Measurements from ENCODE around the gene ADGRV1. TPM values are rescaled to one million over a fixed set of nuclear protein-coding genes. Genes with fewer than 3 reads are reported as not detected.
"Not testable (repeated sequence)": the region's sequence is repeated elsewhere in the genome, so short reads cannot be mapped to it uniquely, and the experiment has no call there.

The ADGRV1 gene
- polyA plus RNA-seq, 3 donors, result 10.2 to 14.8 (median 10.6) TPM

- DNase-seq (ENCODE audit: low read depth in 3 of 3, low spot score in 2 of 3), result no peak
Measured at GRCh38 chr5:91016954-91017700, 458.5 kb downstream of the ADGRV1 start.

- DNase-seq (ENCODE audit: low read depth in 3 of 3, low spot score in 2 of 3), result no peak
Measured at GRCh38 chr5:91018200-91018599, 459.6 kb downstream of the ADGRV1 start.

GRCh38 chr5:91018712-91019371 lies 460.2 kb downstream of the ADGRV1 start:
- DNase-seq (ENCODE audit: low read depth in 3 of 3, low spot score in 2 of 3), result no peak

- DNase-seq (ENCODE audit: low read depth in 3 of 3, low spot score in 2 of 3), result no peak
Measured at GRCh38 chr5:91020065-91020800, 461.6 kb downstream of the ADGRV1 start.

GRCh38 chr5:91022518-91022917 lies 463.9 kb downstream of the ADGRV1 start:
- no peak for DNase-seq (ENCODE audit: low read depth in 3 of 3, low spot score in 2 of 3)

- no peak for DNase-seq (ENCODE audit: low read depth in 3 of 3, low spot score in 2 of 3)
Measured at GRCh38 chr5:91024206-91024605, 465.6 kb downstream of the ADGRV1 start.

GRCh38 chr5:91024727-91025126 lies 466.1 kb downstream of the ADGRV1 start:
- DNase-seq (ENCODE audit: low read depth in 3 of 3, low spot score in 2 of 3), result no peak

- DNase-seq (ENCODE audit: low read depth in 3 of 3, low spot score in 2 of 3), result no peak
Measured at GRCh38 chr5:91025449-91025848, 466.9 kb downstream of the ADGRV1 start.

GRCh38 chr5:91025956-91026355 lies 467.4 kb downstream of the ADGRV1 start:
- DNase-seq (ENCODE audit: low read depth in 3 of 3, low spot score in 2 of 3), result no peak

GRCh38 chr5:91026466-91026865 lies 467.9 kb downstream of the ADGRV1 start:
- no peak for DNase-seq (ENCODE audit: low read depth in 3 of 3, low spot score in 2 of 3)

- no peak for DNase-seq (ENCODE audit: low read depth in 3 of 3, low spot score in 2 of 3)
Measured at GRCh38 chr5:91027405-91028139, 469.0 kb downstream of the ADGRV1 start.

- DNase-seq (ENCODE audit: low read depth in 3 of 3, low spot score in 2 of 3), result no peak
Measured at GRCh38 chr5:91028499-91028956, 469.9 kb downstream of the ADGRV1 start.

- DNase-seq (ENCODE audit: low read depth in 3 of 3, low spot score in 2 of 3), result no peak
Measured at GRCh38 chr5:91030521-91031401, 472.2 kb downstream of the ADGRV1 start.

- no peak for DNase-seq (ENCODE audit: low read depth in 3 of 3, low spot score in 2 of 3)
Measured at GRCh38 chr5:91031402-91031752, 472.8 kb downstream of the ADGRV1 start.

- no peak for DNase-seq (ENCODE audit: low read depth in 3 of 3, low spot score in 2 of 3)
Measured at GRCh38 chr5:91032125-91032524, 473.5 kb downstream of the ADGRV1 start.

GRCh38 chr5:91033370-91033769 lies 474.8 kb downstream of the ADGRV1 start:
- DNase-seq (ENCODE audit: low read depth in 3 of 3, low spot score in 2 of 3), result no peak

- no peak for DNase-seq (ENCODE audit: low read depth in 3 of 3, low spot score in 2 of 3)
Measured at GRCh38 chr5:91038180-91038808, 479.7 kb downstream of the ADGRV1 start.

GRCh38 chr5:91041132-91041531 lies 482.5 kb downstream of the ADGRV1 start:
- not testable (repeated sequence) for DNase-seq (ENCODE audit: low read depth in 3 of 3, low spot score in 2 of 3)

- DNase-seq (ENCODE audit: low read depth in 3 of 3, low spot score in 2 of 3), result no peak
Measured at GRCh38 chr5:91042247-91042935, 483.8 kb downstream of the ADGRV1 start.
